Psoas muscle (tissue), 8 donors: ENCODE measurements around the gene CLINT1. TPM values are rescaled to one million over a fixed set of nuclear protein-coding genes. Genes with fewer than 3 reads are reported as not detected.

Source experiments
- ATAC-seq, 4 donors: fragments of 200-7000 bp; cut with Tn5 transposase; one replicate each; pipeline ENCODE4 v1.9.1; 2020; ENCODE audit warnings: moderate library complexity in 3 of 4, mild to moderate bottlenecking in 2 of 4
- DNase-seq, 2 donors: peaks; one replicate each; pipeline ENCODE4 v3.0.0-alpha.2; 2020
- H3K27ac ChIP-seq: fragments of 200-600 bp; one replicate; pipeline ENCODE4 v1.8.0; 2022
- H3K27me3 ChIP-seq, 3 donors: fragments of 200-600 bp in 1 of 3; one replicate each; pipeline versions ENCODE4 v1.6.1 to v1.8.0; 2013 to 2022; ENCODE audit warnings: low read length in 2 of 3, mild to moderate bottlenecking in 2 of 3, moderate library complexity in 1 of 3; ENCODE audit not compliant: insufficient read depth in 3 of 3
- H3K36me3 ChIP-seq, 2 donors: fragments of 200-600 bp in 1 of 2; one replicate each; pipeline versions ENCODE4 v1.6.1 to v1.8.0; 2013 to 2022; ENCODE audit warnings: low read depth in 1 of 2, mild to moderate bottlenecking in 1 of 2, moderate library complexity in 1 of 2; ENCODE audit not compliant: insufficient read depth in 1 of 2
- H3K4me1 ChIP-seq: fragments of 200-600 bp; one replicate; pipeline ENCODE4 v1.8.0; 2022
- H3K4me3 ChIP-seq: fragments of 200-600 bp; one replicate; pipeline ENCODE4 v1.8.0; 2022; ENCODE audit warnings: mild to moderate bottlenecking
- H3K9me3 ChIP-seq: fragments of 200-600 bp; one replicate; pipeline ENCODE4 v1.8.0; 2022
- CTCF ChIP-seq: fragments of 200-600 bp; IDR thresholded peaks from one replicate; pipeline ENCODE4 v1.8.0; 2022; ENCODE audit warnings: antibody characterized with exemption
- WGBS, 3 donors: extraction: QIAGEN DNeasy Blood & Tissue Kit; methylation state at CpG; one replicate each; pipeline versions ENCODE4 v1.1.6 to v1.1.7; 2013; 5-methylcytosine and 5-hydroxymethylcytosine counted together
- intact Hi-C, 2 donors: fragments of 100-400 bp; cut with DNase I; formaldehyde crosslinking; loops; one replicate each; pipeline versions ENCODE4 v1.11.0 to v1.14.2; 2022
- polyA plus RNA-seq, 3 donors: library from polyadenylated mRNA; stranded (reverse); fragments of 200-250 nt; gene quantifications; one replicate each; pipeline ENCODE4 v1.2.3, GENCODE V29; 2013
- total RNA-seq, 4 donors: library from RNA; stranded (reverse); fragmentation: NEBNext Ultra II Directional in 2 of 4; extraction: Animal tissue kit (Norgen Biotek cat#: 25700) in 2 of 4; gene quantifications; one replicate each; pipeline versions ENCODE4 v1.2.1 to v1.2.4, GENCODE V29; 2021 to 2023
- donor health status: healthy with polysubstance abuse.
- donor health status: DM: no; HTN: no; CAD: no; lungs with moderate emphysema.
- donor health status: Bipolar disorder and iron deficiency.
- donor health status: healthy.
- donor health status: DM: yes; HTN: yes; CAD: no.
- donor health status: DM: no; HTN: no; CAD: no.
- donor health status: DM: no; HTN: no; CAD: no.
- donor health status: DM: yes; HTN: yes; CAD: no.

CLINT1 gene
- total and polyA plus RNA-seq, 7 donors = 37.9 to 89.7 (median 67.5) TPM

GRCh38 chr5:157817387-157817702 is 41.6 kb downstream of the CLINT1 start:
- ATAC-seq = no peak
- Histone ChIP-seq H3K36me3 (peaks cover 5 to 30% of the 10 kb centered on the region in 2 donors), H3K4me3 (no peak overlapping the region), H3K27me3 (no peaks in the 10 kb centered on the region), H3K27ac (no peak overlapping the region), H3K9me3 (no peaks in the 10 kb centered on the region), H3K4me1 (peaks cover 24% of the 10 kb centered on the region)
- DNase-seq = no peak
- TF ChIP-seq CTCF = no peak
- 49 to 72% (median 58%) methylated on average over 5 of the region's 5 CpGs for WGBS, 3 donors
- intact Hi-C loops = loop anchor here (2.0 to 10.0 kb wide), 3 partner anchors 130 to 177 kb away; no protein-coding TSS in a partner anchor

- H3K9me3 ChIP-seq = no peaks in the 10 kb centered on the region
- no peaks in the 10 kb centered on the region for H3K27me3 ChIP-seq
- peak; percentile 74 for TF ChIP-seq CTCF
- H3K36me3 ChIP-seq = peaks cover 7 to 35% of the 10 kb centered on the region in 2 donors
- intact Hi-C loops = loop anchor here (2.0 to 10.0 kb wide), 3 partner anchors 130 to 178 kb away; no protein-coding TSS in a partner anchor
- H3K4me3 ChIP-seq = no peak overlapping the region
- H3K4me1 ChIP-seq = peaks cover 22% of the 10 kb centered on the region
- no peak for DNase-seq
- no peak overlapping the region for H3K27ac ChIP-seq
- 44 to 60% (median 52%) methylated on average over 1 of the region's 1 CpG for WGBS, 3 donors
- peak in 2 of 4 donors; percentile 41 to 65 for ATAC-seq
Observed at GRCh38 chr5:157816682-157817386, 42.1 kb downstream of the CLINT1 start.

- peak overlapping the region; percentile 12 for H3K27ac ChIP-seq
- H3K36me3 ChIP-seq = peaks cover 7 to 69% of the 10 kb centered on the region in 2 donors
Observed at GRCh38 chr5:157812086-157812485, 46.9 kb downstream of the CLINT1 start.

GRCh38 chr5:157808043-157808442 is 50.9 kb downstream of the CLINT1 start:
- no peaks in the 10 kb centered on the region for H3K4me1 ChIP-seq
- H3K27ac ChIP-seq = no peak overlapping the region
- no peak for TF ChIP-seq CTCF
- no peak overlapping the region for H3K4me3 ChIP-seq
- 81 to 86% (median 82%) methylated on average over 2 of the region's 2 CpGs for WGBS, 3 donors
- H3K9me3 ChIP-seq = no peaks in the 10 kb centered on the region
- no peak for DNase-seq
- peaks cover 9 to 79% of the 10 kb centered on the region in 2 donors for H3K36me3 ChIP-seq
- no peaks in the 10 kb centered on the region for H3K27me3 ChIP-seq
- no peak for ATAC-seq
- intact Hi-C loops = no loop called here

More at GRCh38 chr5:157812086-157812485, 46.9 kb downstream of the CLINT1 start:
- no peaks in the 10 kb centered on the region for H3K27me3 ChIP-seq
- ATAC-seq (no peak), DNase-seq (no peak)
- no peak for TF ChIP-seq CTCF
- no peaks in the 10 kb centered on the region for H3K4me1 ChIP-seq
- intact Hi-C loops = loop anchor here in 1 of 2 donors (10.0 kb wide), 1 partner anchor 183 kb away; no protein-coding TSS in a partner anchor
- H3K9me3 ChIP-seq = no peaks in the 10 kb centered on the region
- H3K4me3 ChIP-seq = no peak overlapping the region
- 83 to 88% (median 87%) methylated on average over 2 of the region's 2 CpGs for WGBS, 3 donors
